Glutamatergic neuron (in vitro differentiated cells): Measurements from ENCODE around the gene SYP. TPM values are rescaled to one million over a fixed set of nuclear protein-coding genes. Genes with fewer than 3 reads are reported as not detected.

Experiments used
- DNase-seq: peaks from one replicate; pipeline ENCODE4 v3.0.0; 2022
- H3K27ac Mint-ChIP-seq: one replicate; pipeline ENCODE4 v1.8.0; 2020; ENCODE audit warnings: mild to moderate bottlenecking, mixed read lengths, inconsistent platforms; ENCODE audit not compliant: unreplicated experiment
- H3K27me3 Mint-ChIP-seq: one replicate; pipeline ENCODE4 v1.8.0; 2020; ENCODE audit warnings: mild to moderate bottlenecking, moderate library complexity, mixed read lengths, inconsistent platforms; ENCODE audit not compliant: unreplicated experiment
- H3K36me3 Mint-ChIP-seq: one replicate; pipeline ENCODE4 v1.8.0; 2020; ENCODE audit warnings: mild to moderate bottlenecking, mixed read lengths, inconsistent platforms; ENCODE audit not compliant: unreplicated experiment
- H3K4me1 Mint-ChIP-seq: one replicate; pipeline ENCODE4 v1.8.0; 2020; ENCODE audit warnings: mild to moderate bottlenecking, low read depth, mixed read lengths, inconsistent platforms; ENCODE audit not compliant: unreplicated experiment
- H3K4me3 Mint-ChIP-seq: one replicate; pipeline ENCODE4 v1.8.0; 2020; ENCODE audit warnings: mild to moderate bottlenecking, mixed read lengths, inconsistent platforms; ENCODE audit not compliant: unreplicated experiment
- H3K9me3 Mint-ChIP-seq: one replicate; pipeline ENCODE4 v1.8.0; 2020; ENCODE audit warnings: mild to moderate bottlenecking, moderate library complexity, mixed read lengths, inconsistent platforms; ENCODE audit not compliant: unreplicated experiment
- total RNA-seq: library from RNA; stranded (reverse); fragmentation: NEBNext Ultra II Directional; extraction: Animal tissue kit (Norgen Biotek cat#: 25700); gene quantifications from one replicate; pipeline ENCODE4 v1.2.1, GENCODE V29; 2021; ENCODE audit not compliant: unreplicated experiment
- TF ChIP-seq, protein P1 (sequence below): fragments of 200-600 bp; sonication (generic); IDR thresholded peaks from one replicate; pipeline ENCODE4 v1.5.0; 2021; ENCODE audit not compliant: partially characterized antibody, unreplicated experiment

Gene SYP
- total RNA-seq, 1 donor from 2014 or later, result 291 TPM

DNA sequence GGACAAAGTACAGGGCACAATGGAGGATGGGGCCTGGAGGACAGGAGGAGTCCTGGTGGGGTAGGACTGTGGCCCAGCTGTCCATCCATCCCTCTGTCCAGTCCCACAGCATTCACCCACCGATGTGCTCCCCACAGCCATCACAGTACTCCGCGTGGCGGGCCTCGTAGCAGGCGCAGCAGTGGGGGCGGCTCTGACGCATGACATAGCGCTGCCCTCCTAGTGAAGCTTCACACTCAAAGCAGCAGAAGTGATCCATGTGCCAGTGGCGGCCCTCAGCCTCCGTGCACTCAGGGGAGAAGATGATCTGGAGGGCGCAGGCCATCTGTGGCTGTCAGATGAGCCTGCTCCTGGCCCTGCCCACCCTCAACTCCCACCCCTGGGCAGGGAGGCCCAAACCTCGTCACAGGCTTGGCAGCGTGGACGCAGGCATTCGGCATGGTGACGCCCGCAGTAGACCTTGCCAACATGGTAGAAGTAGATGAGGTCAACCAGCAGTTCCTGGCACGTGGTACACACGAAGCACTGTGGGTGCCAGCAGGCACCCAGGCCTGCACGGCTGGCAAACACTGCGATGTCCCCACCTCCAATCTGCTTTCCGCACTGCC lies 22.0 kb downstream of the SYP start:
- TF ChIP-seq, protein P1, sequence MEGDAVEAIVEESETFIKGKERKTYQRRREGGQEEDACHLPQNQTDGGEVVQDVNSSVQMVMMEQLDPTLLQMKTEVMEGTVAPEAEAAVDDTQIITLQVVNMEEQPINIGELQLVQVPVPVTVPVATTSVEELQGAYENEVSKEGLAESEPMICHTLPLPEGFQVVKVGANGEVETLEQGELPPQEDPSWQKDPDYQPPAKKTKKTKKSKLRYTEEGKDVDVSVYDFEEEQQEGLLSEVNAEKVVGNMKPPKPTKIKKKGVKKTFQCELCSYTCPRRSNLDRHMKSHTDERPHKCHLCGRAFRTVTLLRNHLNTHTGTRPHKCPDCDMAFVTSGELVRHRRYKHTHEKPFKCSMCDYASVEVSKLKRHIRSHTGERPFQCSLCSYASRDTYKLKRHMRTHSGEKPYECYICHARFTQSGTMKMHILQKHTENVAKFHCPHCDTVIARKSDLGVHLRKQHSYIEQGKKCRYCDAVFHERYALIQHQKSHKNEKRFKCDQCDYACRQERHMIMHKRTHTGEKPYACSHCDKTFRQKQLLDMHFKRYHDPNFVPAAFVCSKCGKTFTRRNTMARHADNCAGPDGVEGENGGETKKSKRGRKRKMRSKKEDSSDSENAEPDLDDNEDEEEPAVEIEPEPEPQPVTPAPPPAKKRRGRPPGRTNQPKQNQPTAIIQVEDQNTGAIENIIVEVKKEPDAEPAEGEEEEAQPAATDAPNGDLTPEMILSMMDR, result no peak
- peaks cover 8% of the 10 kb centered on the region for H3K4me1 Mint-ChIP-seq
- H3K27me3 Mint-ChIP-seq, result peaks cover 9% of the 10 kb centered on the region
- no peak for DNase-seq
- H3K36me3 Mint-ChIP-seq, result no peaks in the 10 kb centered on the region
- no peak overlapping the region for H3K27ac Mint-ChIP-seq
- H3K4me3 Mint-ChIP-seq, result no peak overlapping the region
- peaks cover 2% of the 10 kb centered on the region for H3K9me3 Mint-ChIP-seq

DNA sequence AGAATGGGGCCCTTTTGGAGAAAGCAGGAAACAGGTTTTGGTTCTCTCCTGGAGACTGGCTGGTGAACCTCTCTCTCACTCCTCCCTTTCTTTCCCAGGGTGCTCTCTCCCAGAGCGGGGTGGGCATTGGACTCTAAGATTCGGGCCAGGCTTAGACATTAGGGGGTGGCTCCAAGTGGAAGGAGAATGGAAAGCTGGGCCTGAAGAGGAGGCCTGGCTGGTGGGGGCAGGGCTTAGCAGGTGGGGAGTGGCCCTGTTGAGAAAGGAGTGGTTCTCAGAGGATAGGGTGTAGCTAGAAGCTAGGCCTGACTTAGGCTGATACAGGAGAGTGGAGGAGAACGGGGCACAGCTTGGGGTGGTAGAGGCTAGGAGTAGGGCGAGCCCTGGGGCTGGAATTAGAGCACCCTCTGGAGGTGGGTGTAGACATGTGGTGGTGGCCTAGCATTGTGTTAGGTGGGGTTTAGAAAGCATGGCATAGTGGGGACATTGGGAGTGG lies 22.6 kb downstream of the SYP start:
- TF ChIP-seq, protein P1, result no peak
- Mint-ChIP-seq H3K27ac (no peak overlapping the region), H3K36me3 (no peaks in the 10 kb centered on the region), H3K4me3 (no peak overlapping the region), H3K4me1 (peaks cover 8% of the 10 kb centered on the region), H3K9me3 (peaks cover 4% of the 10 kb centered on the region), H3K27me3 (peaks cover 9% of the 10 kb centered on the region)
- DNase-seq, result no peak

DNA sequence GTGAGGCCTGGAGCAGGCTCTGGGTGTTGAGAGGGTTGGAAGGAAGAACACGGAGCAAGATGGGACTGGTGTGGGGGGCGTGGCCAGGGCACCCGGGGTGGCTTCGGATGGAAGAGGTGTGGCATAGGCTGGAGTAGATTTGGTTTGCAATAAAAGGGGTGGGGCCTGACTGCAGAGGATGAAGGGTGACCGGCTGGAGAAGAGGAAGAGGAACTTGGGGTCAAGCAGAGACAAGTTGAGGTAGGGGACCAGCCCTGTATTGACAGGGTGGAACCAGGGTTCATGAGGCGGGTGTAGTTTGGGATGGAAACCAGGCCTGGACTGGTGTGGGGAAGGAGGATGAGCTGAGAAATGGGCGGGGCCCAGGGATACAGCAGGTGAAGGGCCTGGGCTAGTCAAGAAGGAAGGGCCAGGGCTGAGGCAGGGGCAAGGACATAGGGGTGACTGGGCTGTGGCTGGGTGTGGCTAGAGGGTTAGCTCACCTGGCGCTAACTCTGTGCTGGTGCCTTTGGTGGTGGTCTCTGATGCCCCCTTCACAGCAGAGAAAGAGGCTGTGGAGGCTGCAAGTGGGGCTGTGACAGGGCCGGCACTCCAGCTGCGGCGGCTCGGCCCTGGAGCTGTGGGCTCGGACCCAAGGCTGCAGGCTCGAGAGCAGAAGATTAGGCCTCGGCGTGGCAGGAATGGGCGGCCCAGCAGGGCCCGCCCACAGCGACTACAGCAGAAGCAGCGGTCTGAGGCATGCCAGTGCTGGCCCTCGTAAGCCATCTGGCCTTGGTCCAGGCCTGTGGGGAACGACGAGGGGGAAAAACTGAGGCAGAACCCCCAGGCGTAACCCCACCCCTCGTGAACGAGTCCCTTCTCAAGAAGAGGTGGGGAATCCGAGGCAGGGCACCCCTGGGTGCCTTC lies 23.3 kb downstream of the SYP start:
- Mint-ChIP-seq H3K36me3 (no peaks in the 10 kb centered on the region), H3K27me3 (peaks cover 9% of the 10 kb centered on the region), H3K4me3 (no peak overlapping the region), H3K27ac (no peak overlapping the region), H3K9me3 (peaks cover 4% of the 10 kb centered on the region), H3K4me1 (peaks cover 8% of the 10 kb centered on the region)
- TF ChIP-seq, protein P1, result no peak
- no peak for DNase-seq

DNA sequence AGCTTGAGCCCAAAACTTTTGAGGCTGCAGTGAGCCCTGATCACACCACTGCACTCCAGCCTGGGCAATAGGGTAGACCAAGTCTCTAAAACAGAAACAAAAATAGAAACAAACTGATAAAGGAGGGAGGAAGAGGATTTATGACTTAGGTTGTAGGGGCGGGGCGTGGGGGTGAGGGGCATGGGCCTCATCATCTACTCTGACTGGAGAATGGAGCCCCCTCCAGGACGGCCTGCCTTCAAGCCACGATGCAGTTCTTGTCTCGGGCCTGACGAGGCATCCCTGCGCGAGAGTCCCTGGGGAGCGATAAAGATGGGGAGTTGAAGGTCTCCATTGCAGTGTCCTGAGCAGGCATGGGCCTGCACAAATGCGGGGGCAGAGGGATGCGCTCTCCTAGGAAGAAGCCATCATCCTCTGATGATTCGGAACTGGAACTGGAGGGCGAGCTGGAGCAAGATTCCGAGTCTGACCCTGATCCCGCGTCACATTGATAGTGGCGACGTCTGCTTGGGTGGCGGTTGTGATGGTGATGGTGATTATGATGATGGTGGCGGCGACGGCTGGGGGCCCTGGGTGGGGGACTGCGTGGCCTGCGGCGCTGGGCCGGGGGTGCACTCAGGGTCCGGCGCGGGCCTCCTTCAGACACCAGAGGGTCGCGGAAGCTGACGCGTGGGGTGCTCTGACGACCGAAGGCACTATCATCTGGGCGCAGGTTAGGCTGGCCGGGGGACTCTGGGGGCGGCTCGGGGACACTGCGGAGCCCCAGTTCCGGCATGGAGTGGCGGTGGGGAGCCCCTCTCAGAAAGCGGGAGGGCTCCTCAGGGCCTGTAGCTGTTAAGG lies 24.3 kb downstream of the SYP start:
- no peak for DNase-seq
- H3K27ac Mint-ChIP-seq, result no peak overlapping the region

More for the DNA sequence above, 24.3 kb downstream of the SYP start:
- peaks cover 8% of the 10 kb centered on the region for H3K4me1 Mint-ChIP-seq
- H3K36me3 Mint-ChIP-seq, result no peaks in the 10 kb centered on the region
- H3K4me3 Mint-ChIP-seq, result no peak overlapping the region
- peaks cover 5% of the 10 kb centered on the region for H3K9me3 Mint-ChIP-seq
- TF ChIP-seq, protein P1, result no peak
- H3K27me3 Mint-ChIP-seq, result peaks cover 9% of the 10 kb centered on the region
